Ramos (cell line): ENCODE results near the gene CFAP74.

Experiments used
- in situ Hi-C: fragments of 300-500 bp; cut with MboI; formaldehyde crosslinking; loops from one replicate; pipeline ENCODE4 v1.14.3; 2022; ENCODE audit warnings: low sequenced_read_pairs; ENCODE audit not compliant: unreplicated experiment

Gene CFAP74

GRCh38 chr1:2023187-2023586, 19.6 kb upstream of the CFAP74 start:
- in situ Hi-C loops = no loop called here

DNA sequence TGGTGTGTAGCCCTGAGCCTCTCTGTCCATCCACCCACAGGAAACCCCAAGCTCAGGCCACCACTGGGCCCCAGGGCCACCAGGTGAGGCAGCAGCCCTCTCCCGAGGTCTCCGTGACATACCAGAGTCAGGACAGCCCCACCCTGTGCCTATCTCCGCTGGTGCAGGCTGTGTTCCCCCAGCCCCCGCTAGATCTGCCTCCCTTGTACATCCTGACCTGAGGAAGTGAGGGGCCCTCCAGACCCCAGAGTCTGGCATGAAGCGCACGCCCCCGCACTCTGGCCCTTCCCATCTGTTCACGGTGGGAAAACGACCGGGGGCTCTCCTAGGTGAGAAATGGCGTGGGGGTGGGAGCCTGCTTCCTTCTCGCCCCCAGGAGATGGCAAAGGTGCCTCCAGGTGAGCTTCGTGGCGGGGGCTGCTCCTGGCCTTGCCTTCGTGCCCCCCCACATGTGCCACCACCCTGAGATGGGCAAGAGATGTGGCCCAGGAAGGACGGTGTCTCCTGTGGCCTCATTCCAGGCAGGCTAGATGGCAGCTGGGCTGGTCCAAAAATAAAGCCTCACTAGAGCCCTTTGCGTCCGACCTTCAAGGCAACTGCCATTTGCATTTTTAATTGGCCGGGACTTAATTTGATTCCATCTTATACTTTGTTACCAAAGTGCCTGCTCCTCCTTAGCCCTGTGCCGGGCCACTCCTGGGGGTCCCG, 18.6 kb upstream of the CFAP74 start:
- in situ Hi-C loops = no loop called here

DNA sequence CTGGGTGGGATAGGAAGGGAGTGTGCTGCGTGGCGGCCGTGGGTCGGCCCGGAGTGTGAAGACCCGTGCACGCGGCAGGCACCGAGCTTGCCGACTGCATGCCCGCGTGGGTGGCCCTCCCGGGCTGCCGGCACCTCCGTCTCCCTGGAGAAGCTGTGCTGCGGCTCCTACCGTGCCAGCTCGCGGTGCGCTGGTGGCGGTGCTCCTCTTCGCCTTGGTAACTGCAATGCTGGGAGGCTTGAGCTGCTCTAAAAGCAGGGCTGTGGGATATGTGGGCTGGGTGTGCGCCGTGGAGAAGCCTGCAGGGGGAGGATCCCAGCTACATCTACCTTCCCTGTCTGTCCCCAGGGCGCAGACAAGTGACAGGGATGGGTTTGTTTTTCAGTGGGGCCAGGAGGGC, 18.0 kb upstream of the CFAP74 start:
- in situ Hi-C loops = no loop called here

DNA sequence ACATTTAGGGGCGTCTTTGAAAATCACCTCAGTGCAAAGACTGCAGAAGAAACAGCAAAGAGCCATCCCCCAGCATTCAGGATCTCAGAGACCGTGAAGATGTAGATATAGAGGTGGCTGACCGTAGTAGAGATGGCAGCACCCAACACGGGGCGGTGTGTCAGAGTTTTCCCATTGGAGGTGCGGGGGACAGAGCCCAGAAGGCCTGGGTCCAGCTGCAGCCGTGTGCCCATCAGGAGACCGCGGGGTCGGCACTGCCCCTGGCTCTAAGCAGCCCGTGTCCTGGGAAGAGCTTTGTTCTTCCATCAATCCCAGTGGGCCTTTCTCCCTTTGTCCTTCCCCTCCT, 16.7 kb upstream of the CFAP74 start:
- in situ Hi-C loops = no loop called here

- in situ Hi-C loops = no loop called here
Measured at GRCh38 chr1:2019571-2020309, 16.2 kb upstream of the CFAP74 start.

DNA sequence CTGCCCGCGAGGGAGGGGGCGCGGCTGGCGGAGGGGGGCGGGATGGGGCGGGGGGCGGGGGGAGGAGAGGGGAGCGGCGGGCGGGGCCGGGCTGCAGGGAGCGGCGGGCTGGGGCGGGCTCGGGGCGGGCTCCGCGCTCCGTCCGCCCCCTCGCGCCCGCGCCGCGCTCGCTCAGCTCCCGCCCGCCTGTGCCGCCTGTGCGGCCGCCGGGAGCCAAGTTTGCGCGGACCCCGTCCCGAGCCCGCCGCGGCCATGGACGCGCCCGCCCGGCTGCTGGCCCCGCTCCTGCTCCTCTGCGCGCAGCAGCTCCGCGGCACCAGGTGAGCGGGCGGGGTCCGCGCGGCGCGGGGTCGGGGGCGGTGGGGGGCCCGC, 15.6 kb upstream of the CFAP74 start, which contains the start of gene GABRD:
TSS of gene GABRD (plus strand) at position 174 of the 372 bp plus-strand sequence. CDS start at position 253, 79 bp downstream.
- in situ Hi-C loops = no loop called here

DNA sequence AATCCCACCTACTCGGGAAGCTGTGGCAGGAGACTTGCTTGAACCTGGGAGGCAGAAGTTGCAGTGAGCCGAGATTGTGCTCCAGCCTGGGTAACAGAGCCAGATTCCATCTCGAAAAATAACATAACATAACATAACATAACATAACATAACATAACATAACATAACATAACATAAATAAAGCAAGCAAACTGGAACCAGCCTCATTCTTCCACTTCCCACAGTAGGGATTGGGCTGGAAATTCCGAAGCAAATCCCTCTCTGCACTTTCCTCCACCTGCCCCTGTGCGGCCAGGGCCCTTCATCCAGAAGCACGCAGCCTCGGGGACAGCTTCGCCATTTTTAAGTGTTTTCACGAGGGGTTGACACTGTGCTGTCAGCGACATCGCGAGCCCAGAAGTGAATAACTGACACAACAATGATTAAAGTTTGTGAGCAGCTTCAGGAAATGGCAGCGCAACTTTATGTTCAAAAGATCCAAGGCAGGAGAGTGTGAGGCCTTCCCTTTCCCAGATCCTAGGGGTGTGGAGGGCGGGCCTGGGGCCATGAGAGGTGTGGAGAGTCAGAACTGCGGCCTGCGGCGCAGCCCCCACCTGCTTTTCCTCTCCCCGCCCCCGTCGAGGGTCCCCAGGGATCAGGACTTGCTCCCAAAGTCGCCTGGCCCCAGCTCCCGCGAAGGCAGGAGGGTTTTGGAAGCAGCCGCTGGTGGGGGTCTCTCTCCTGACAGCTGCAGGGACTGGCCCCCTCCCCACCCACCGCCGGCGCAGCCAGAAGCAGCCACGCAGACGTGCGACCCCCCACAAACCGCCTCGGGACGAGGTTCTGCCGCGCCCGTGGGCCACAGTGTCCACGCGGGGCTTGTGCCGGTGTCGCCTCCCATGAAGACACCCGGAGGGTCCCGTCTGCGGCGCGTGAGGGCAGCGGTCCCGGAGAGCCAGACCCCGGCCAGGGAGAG, 14.9 kb upstream of the CFAP74 start:
- in situ Hi-C loops = no loop called here

- in situ Hi-C loops = no loop called here
Measured at GRCh38 chr1:2016123-2016522, 12.5 kb upstream of the CFAP74 start.

GRCh38 chr1:2014741-2015735, 11.5 kb upstream of the CFAP74 start:
- in situ Hi-C loops = no loop called here

DNA sequence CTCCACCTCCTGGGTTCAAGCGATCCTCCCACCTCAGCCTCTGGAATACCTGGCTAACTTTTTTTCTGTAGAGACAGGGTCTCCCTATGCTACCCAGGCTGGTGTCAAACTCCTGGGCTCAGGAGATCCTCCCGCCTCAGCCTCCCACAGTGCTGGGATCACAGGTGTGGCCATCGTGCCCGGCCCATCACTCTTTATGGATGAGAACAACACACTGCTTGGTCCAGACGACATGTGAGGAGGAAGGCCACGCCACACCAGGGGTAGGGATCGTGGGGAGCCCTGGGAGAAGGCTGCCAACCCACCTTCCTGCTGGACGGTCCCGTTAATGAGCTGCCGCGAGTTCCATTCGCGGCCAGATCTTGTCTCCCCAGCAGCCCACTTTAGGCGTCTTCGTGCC, 10.6 kb upstream of the CFAP74 start:
- in situ Hi-C loops = no loop called here

GRCh38 chr1:2009101-2010053, 5.8 kb upstream of the CFAP74 start:
- in situ Hi-C loops = no loop called here

GRCh38 chr1:2004856-2005255, 1.3 kb upstream of the CFAP74 start:
- in situ Hi-C loops = no loop called here

DNA sequence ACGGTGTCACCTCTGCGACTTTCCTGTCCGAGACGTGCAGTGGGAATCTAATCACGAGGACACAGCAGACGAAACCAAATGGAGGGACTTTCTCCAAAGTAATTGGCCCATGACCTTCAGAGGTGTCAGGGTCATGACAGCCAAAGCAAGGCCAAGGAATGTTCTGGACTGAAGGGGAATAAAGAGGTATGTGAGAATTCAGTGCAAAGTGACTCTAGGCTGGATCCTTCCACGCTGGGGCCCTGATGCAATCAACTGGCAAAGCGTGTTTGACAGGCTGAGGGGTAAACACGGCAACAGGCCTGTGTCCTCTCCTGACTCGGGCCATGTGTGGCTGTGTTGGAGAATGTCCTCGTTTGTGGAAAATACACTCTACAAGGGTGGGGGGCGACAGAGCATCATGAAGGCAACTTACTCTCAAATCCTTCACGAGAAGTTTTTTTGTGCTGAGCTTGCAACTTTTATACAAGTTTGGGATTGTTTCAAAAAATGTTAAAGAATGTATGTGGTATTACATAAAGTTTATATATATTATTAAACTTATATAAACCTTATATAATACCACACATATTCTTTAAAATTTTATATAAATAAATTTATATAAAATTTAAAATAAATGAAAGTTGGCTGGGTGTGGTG, 1.7 kb downstream of the CFAP74 start:
- in situ Hi-C loops = no loop called here

GRCh38 chr1:2000850-2001249, 2.7 kb downstream of the CFAP74 start:
- in situ Hi-C loops = no loop called here

DNA sequence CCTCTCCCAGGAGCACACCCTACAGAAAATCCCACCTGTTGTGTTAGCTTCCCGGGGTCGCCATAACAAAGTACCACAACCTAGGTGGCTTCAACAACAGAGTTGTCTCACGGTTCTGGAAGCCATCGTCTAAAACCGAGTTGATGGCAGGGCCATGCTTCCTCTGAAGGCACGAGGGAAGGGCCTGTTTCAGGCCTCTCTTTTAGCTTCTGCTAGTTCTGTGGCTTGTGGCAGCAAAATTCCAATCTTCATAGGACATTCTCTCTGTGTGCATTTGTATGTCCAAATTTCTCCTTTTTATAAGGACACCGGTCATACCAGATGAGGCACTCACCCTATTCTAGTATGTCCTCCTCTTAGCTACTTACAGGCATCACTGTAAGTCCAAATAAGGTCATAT, 3.2 kb downstream of the CFAP74 start:
- in situ Hi-C loops = no loop called here

DNA sequence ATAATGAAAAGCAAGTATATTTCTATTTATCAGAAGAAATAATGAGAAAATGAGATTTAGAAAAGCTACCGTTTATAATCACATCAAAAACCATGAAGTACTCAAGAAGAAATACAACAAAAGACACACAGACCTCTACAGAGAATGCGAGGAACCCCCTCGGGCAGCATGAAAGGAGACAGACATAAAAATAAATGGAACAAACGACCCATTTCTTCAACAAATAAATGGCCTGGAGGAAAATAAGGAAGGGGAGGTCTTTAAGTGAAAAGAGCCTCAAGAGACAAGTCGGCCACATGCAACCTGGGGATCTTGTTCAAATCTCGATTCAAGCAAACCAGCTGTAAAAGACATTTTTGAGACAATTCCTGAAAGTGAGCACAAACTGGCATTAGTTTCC, 6.0 kb downstream of the CFAP74 start:
- in situ Hi-C loops = no loop called here

DNA sequence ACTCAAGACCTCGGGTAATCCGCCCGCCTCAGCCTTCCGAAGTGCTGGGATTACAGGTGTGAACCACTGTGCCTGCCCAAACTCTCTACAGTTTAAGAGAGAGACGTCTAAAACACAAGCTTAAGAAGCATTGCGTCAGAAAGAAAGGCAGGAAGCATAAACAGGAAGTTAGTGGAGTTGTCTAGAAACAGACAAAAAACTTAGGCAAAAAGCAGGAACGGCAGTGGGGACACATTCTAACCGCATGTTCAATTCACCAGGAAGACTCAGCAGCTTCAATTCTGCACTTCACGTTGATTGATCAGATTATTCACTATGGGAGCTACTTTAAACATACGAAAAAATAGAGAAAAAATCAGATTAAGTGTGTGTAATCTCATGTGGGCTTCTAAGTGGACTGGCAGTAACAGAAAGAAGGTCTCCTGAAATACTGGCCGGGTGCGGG, 7.4 kb downstream of the CFAP74 start:
- in situ Hi-C loops = no loop called here

DNA sequence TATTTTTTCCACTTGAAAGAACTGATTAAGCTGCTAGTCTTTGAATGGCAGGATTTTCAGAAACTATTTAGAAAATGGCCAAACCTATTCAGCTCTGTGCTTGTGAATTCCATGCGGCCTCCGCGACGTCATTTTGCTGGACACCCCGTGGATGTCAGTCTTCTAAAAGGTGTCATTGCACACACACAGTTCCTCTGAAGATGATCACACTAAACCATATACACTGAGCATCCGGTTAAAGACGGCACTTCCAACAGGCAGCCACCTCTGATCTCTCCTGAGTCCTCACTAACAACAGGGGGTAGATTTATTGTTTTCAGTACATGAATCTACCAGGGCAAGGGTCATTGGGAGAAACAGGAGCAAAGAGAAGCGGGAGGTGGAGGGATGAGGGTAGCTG, 9.1 kb downstream of the CFAP74 start:
- in situ Hi-C loops = no loop called here
